Epithelial cell of prostate (primary cell): ENCODE data around the gene HNRNPH1.

ENCODE experiments used
- DNase-seq: peaks from one replicate; pipeline ENCODE4 v3.0.0-alpha.2; 2011; ENCODE audit warnings: low read depth, low spot score
- H3K27ac ChIP-seq: fragments of 450-650 bp; 2 replicates; pipeline ENCODE4 v1.5.1; 2017; ENCODE audit warnings: mild to moderate bottlenecking

Gene HNRNPH1

GRCh38 chr5:179606910-179607159, 16.6 kb downstream of the HNRNPH1 start:
- no peak overlapping the region for H3K27ac ChIP-seq
- DNase-seq, result no peak

GRCh38 chr5:179606071-179606909, 17.2 kb downstream of the HNRNPH1 start:
- DNase-seq, result no peak
- H3K27ac ChIP-seq, result no peak overlapping the region

- DNase-seq, result no peak
- H3K27ac ChIP-seq, result no peak overlapping the region
Measured at GRCh38 chr5:179605026-179605833, 18.2 kb downstream of the HNRNPH1 start.

GRCh38 chr5:179603308-179603707, 20.2 kb downstream of the HNRNPH1 start:
- H3K27ac ChIP-seq, result no peak overlapping the region
- DNase-seq, result no peak

- no peak for DNase-seq
- no peak overlapping the region for H3K27ac ChIP-seq
Measured at GRCh38 chr5:179601871-179602625, 21.4 kb downstream of the HNRNPH1 start.

- H3K27ac ChIP-seq, result no peak overlapping the region
- no peak for DNase-seq
Measured at GRCh38 chr5:179599973-179600372, 23.5 kb downstream of the HNRNPH1 start.

- H3K27ac ChIP-seq, result no peak overlapping the region
- DNase-seq, result no peak
Measured at GRCh38 chr5:179599566-179599965, 23.9 kb downstream of the HNRNPH1 start.

- H3K27ac ChIP-seq, result no peak overlapping the region
- no peak for DNase-seq
Measured at GRCh38 chr5:179599100-179599499, 24.4 kb downstream of the HNRNPH1 start.

- no peak overlapping the region for H3K27ac ChIP-seq
- DNase-seq, result no peak
Measured at GRCh38 chr5:179596421-179596820, 27.1 kb downstream of the HNRNPH1 start.

- no peak for DNase-seq
- H3K27ac ChIP-seq, result no peak overlapping the region
Measured at GRCh38 chr5:179595916-179596315, 27.6 kb downstream of the HNRNPH1 start.

GRCh38 chr5:179588166-179588565, 35.3 kb downstream of the HNRNPH1 start:
- no peak overlapping the region for H3K27ac ChIP-seq
- no peak for DNase-seq

GRCh38 chr5:179585941-179586401, 37.5 kb downstream of the HNRNPH1 start:
- no peak overlapping the region for H3K27ac ChIP-seq
- no peak for DNase-seq

GRCh38 chr5:179577286-179577960, 46.0 kb downstream of the HNRNPH1 start:
- H3K27ac ChIP-seq, result no peak overlapping the region
- no peak for DNase-seq

GRCh38 chr5:179572386-179572785, 51.1 kb downstream of the HNRNPH1 start:
- no peak overlapping the region for H3K27ac ChIP-seq
- DNase-seq, result no peak

- DNase-seq, result no peak
Measured at GRCh38 chr5:179568721-179569120, 54.8 kb downstream of the HNRNPH1 start.

GRCh38 chr5:179564526-179564925, 58.9 kb downstream of the HNRNPH1 start:
- H3K27ac ChIP-seq, result no peak overlapping the region
- no peak for DNase-seq

More at GRCh38 chr5:179568721-179569120, 54.8 kb downstream of the HNRNPH1 start:
- no peak overlapping the region for H3K27ac ChIP-seq
